GM12874 (cell line): ENCODE results near the gene MFAP3.

Experiments
- CTCF ChIP-seq: IDR thresholded peaks from 2 replicates; pipeline ENCODE4 v1.5.1; 2011; ENCODE audit warnings: low read depth, mild to moderate bottlenecking, control low read depth, low read length, moderate library complexity; ENCODE audit not compliant: insufficient read depth

The MFAP3 gene

GRCh38 chr5:154055201-154055600, 16.4 kb downstream of the MFAP3 start:
- TF ChIP-seq CTCF, result no peak

- TF ChIP-seq CTCF, result no peak
These were observed 19.6 kb downstream of the MFAP3 start for GRCh38 chr5:154058055-154059038.

- no peak for TF ChIP-seq CTCF
These were observed 20.3 kb downstream of the MFAP3 start for GRCh38 chr5:154059039-154059430.

GRCh38 chr5:154059583-154059982, 20.8 kb downstream of the MFAP3 start:
- no peak for TF ChIP-seq CTCF

GRCh38 chr5:154060606-154061005, 21.8 kb downstream of the MFAP3 start:
- no peak for TF ChIP-seq CTCF

- TF ChIP-seq CTCF, result no peak
These were observed 24.6 kb downstream of the MFAP3 start for GRCh38 chr5:154063372-154063771.

- TF ChIP-seq CTCF, result no peak
These were observed 27.2 kb downstream of the MFAP3 start for GRCh38 chr5:154065971-154066370.
